ENCODE data around the gene USP6NL. TPM values are rescaled to one million over a fixed set of nuclear protein-coding genes. Genes with fewer than 3 reads are reported as not detected.

Gene USP6NL
- total RNA-seq, 1 experiment from 2014 or later = 35.6 TPM

DNA sequence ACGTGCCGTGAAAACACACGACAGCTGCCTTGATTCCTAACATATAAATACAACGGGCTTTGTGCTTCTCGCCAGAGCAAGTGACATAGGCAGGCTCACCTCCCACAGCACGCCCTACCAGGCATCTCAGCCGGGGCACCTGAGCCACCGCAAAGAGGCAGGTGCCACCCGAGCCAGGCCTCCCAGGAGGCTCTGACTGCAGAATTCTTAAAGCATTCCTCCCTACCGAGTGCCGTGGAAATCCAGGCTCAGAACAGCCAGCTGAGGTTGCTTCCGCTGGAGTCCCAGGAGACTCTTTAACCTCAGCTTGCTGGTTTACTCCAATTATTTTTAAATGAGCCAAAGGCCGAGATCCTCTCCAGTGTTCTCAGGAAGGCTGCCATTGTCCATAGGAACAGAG lies 206.5 kb downstream of the USP6NL start:
- ChIA-PET POLR2A (no interaction called here), CTCF (no interaction called here)
- TF ChIP-seq, protein P1, sequence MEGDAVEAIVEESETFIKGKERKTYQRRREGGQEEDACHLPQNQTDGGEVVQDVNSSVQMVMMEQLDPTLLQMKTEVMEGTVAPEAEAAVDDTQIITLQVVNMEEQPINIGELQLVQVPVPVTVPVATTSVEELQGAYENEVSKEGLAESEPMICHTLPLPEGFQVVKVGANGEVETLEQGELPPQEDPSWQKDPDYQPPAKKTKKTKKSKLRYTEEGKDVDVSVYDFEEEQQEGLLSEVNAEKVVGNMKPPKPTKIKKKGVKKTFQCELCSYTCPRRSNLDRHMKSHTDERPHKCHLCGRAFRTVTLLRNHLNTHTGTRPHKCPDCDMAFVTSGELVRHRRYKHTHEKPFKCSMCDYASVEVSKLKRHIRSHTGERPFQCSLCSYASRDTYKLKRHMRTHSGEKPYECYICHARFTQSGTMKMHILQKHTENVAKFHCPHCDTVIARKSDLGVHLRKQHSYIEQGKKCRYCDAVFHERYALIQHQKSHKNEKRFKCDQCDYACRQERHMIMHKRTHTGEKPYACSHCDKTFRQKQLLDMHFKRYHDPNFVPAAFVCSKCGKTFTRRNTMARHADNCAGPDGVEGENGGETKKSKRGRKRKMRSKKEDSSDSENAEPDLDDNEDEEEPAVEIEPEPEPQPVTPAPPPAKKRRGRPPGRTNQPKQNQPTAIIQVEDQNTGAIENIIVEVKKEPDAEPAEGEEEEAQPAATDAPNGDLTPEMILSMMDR (IDR thresholded peaks at IDR 0.05; ENCODE audit: insufficient read depth in 1 of 2, low read depth in 1 of 2, low read length in 1 of 2, severe bottlenecking in 1 of 2, unreplicated experiment in 1 of 2) = no peak
- no peaks in the 10 kb centered on the region for H3K27me3 ChIP-seq (replicated peaks; ENCODE audit: control insufficient read depth, insufficient read depth, low read length)
- H3K9me3 ChIP-seq = no peaks in the 10 kb centered on the region
- intact Hi-C loops (cut with micrococcal nuclease; ENCODE audit: unreplicated experiment) = no loop called here
- Mint-ChIP-seq H3K4me1 (ENCODE audit: low read depth, unreplicated experiment) (no peaks in the 10 kb centered on the region), H3K4me3 (ENCODE audit: unreplicated experiment) (no peak overlapping the region), H3K9me3 (ENCODE audit: unreplicated experiment) (peaks cover 18% of the 10 kb centered on the region), H3K27ac (ENCODE audit: unreplicated experiment) (no peak overlapping the region), H3K36me3 (ENCODE audit: insufficient read depth, unreplicated experiment) (no peaks in the 10 kb centered on the region), H3K27me3 (ENCODE audit: insufficient read depth, unreplicated experiment) (peaks cover 8% of the 10 kb centered on the region)
- H3K4me1 ChIP-seq = no peaks in the 10 kb centered on the region
- BruUV-seq (replicated peaks) = no TSS peak
- H3K4me3 ChIP-seq (ENCODE audit: low read depth, low read length) = no peak overlapping the region
- peak in 1 of 2 experiments; percentile 27 for DNase-seq
- H3K36me3 ChIP-seq (ENCODE audit: control insufficient read depth, insufficient read depth, low read length) = no peaks in the 10 kb centered on the region

Other genes with a start within 250 kb of the USP6NL start
- gene ECHDC3, start 130.7 kb upstream of the USP6NL start, total RNA-seq (2022) = 27.9 and 30.1 TPM in 2 replicates
- 123 and 134 TPM in 2 replicates for gene PROSER2, start 211.7 kb upstream of the USP6NL start, total RNA-seq (2022)

Measured in Caco-2 (cell line).